HUES64 (cell line): Measurements from ENCODE around the gene ARL5A.

Experiments used
- H3K27ac ChIP-seq: 2 replicates; pipeline ENCODE4 v1.7.0; 2013; ENCODE audit warnings: low read depth, low read length, inconsistent platforms
- H3K27me3 ChIP-seq: 2 replicates; pipeline ENCODE4 v1.6.1; 2013; ENCODE audit warnings: mild to moderate bottlenecking, low read length; ENCODE audit not compliant: insufficient read depth
- H3K36me3 ChIP-seq: 2 replicates; pipeline ENCODE4 v1.6.1; 2013; ENCODE audit warnings: mild to moderate bottlenecking, low read length; ENCODE audit not compliant: insufficient read depth
- H3K4me1 ChIP-seq: 2 replicates; pipeline ENCODE4 v1.6.1; 2013; ENCODE audit warnings: mild to moderate bottlenecking, low read length, moderate library complexity; ENCODE audit not compliant: insufficient read depth
- H3K4me3 ChIP-seq: 2 replicates; pipeline ENCODE4 v1.5.1; 2013; ENCODE audit warnings: mild to moderate bottlenecking, low read length, moderate library complexity
- H3K9ac ChIP-seq: 2 replicates; pipeline ENCODE4 v1.6.1; 2013; ENCODE audit warnings: mild to moderate bottlenecking, low read depth, low read length
- H3K9me3 ChIP-seq: 2 replicates; pipeline ENCODE4 v1.6.1; 2013; ENCODE audit warnings: low read depth, low read length; ENCODE audit not compliant: insufficient read depth
- WGBS: fragments of 150-250, 120-280 bp; methylation state at CpG from one replicate; pipeline ENCODE4 v1.1.7; 2013; ENCODE audit warnings: missing lambda C conversion rate; 5-methylcytosine and 5-hydroxymethylcytosine counted together

The ARL5A gene

GRCh38 chr2:151837926-151838325 is 9.7 kb upstream of the ARL5A start:
- no peaks in the 10 kb centered on the region for H3K9me3 ChIP-seq
- H3K4me3 ChIP-seq: no peak overlapping the region
- H3K36me3 ChIP-seq: no peaks in the 10 kb centered on the region
- H3K27me3 ChIP-seq: no peaks in the 10 kb centered on the region
- WGBS: 85% methylated on average over 2 of the region's 3 CpGs
- no peak overlapping the region for H3K27ac ChIP-seq
- no peak overlapping the region for H3K9ac ChIP-seq
- no peaks in the 10 kb centered on the region for H3K4me1 ChIP-seq

- H3K9me3 ChIP-seq: no peaks in the 10 kb centered on the region
- H3K4me1 ChIP-seq: peaks cover under 1% of the 10 kb centered on the region
- H3K36me3 ChIP-seq: no peaks in the 10 kb centered on the region
- no peak overlapping the region for H3K9ac ChIP-seq
- WGBS: 92% methylated on average over 2 of the region's 3 CpGs
- H3K27me3 ChIP-seq: no peaks in the 10 kb centered on the region
- no peak overlapping the region for H3K27ac ChIP-seq
- H3K4me3 ChIP-seq: no peak overlapping the region
Observed at GRCh38 chr2:151833984-151834383, 5.8 kb upstream of the ARL5A start.

DNA sequence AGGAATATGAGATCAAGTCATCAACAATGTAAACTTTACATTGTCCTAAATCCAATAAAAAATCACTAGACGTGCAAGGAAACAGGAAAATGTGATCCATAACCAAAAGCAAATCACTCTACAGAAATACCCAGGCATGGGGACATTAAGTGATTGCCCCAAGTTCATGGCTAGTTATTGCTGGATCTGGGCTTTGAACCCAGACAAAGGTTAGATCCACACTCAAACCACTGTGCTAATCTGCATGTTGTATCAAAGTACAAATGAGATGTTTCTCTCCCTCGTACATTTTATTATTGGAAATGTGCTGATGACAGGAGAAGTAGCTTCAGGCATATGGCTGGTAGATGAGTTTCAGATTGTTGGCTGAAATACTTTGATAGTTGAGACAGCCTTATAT is 2.7 kb upstream of the ARL5A start:
- H3K27ac ChIP-seq: no peak overlapping the region
- peaks cover 18% of the 10 kb centered on the region for H3K4me1 ChIP-seq
- H3K9me3 ChIP-seq: no peaks in the 10 kb centered on the region
- 93% methylated on average over 1 of the region's 2 CpGs for WGBS
- no peaks in the 10 kb centered on the region for H3K27me3 ChIP-seq
- no peaks in the 10 kb centered on the region for H3K36me3 ChIP-seq
- H3K4me3 ChIP-seq: no peak overlapping the region
- no peak overlapping the region for H3K9ac ChIP-seq

- no peaks in the 10 kb centered on the region for H3K27me3 ChIP-seq
- no peaks in the 10 kb centered on the region for H3K36me3 ChIP-seq
- WGBS: 82% methylated on average over 3 of the region's 5 CpGs
- H3K9ac ChIP-seq: peak overlapping the region; percentile 92; the same call in 1 of the 2 replicates
- no peaks in the 10 kb centered on the region for H3K9me3 ChIP-seq
- H3K27ac ChIP-seq: no peak overlapping the region
- peaks cover 37% of the 10 kb centered on the region for H3K4me1 ChIP-seq
- peak overlapping the region; percentile 86 for H3K4me3 ChIP-seq
Observed at GRCh38 chr2:151828890-151829324, 686 bp upstream of the ARL5A start.

DNA sequence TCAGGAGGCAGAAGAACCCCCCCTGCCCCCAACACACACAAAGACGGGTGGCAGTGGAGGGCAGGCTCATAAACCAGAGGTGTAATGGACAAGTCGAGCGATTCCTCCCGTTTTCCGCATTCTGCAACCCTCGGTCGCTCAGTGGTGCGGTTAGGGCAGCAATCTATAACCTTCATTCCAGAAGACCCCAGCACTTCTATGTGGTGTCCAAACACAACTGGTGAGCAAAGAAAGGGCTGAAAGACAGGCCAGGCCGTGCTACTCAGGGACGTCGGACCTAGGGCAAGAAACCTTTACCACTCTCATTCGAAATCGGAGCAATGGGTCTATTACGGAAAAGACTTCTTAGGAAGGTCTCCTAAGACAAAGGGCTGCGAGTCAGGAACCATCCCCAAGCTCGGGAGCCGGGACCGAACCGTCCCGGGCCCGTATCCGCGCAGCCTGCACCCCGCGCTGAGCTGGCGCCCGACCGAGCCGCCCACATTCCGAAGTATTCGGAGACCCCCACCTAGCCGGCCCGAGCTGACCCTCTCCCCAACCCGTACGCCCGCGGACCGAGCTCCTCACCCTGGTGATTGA is 568 bp downstream of the ARL5A start:
- Histone ChIP-seq H3K4me3 (peak overlapping the region; percentile 86), H3K9ac (peak overlapping the region; percentile 92), H3K36me3 (no peaks in the 10 kb centered on the region), H3K27me3 (no peaks in the 10 kb centered on the region), H3K27ac (peak overlapping the region; percentile 80), H3K9me3 (no peaks in the 10 kb centered on the region), H3K4me1 (peaks cover 48% of the 10 kb centered on the region)
- WGBS: under 1% methylated on average over 38 of the region's 38 CpGs

- no peaks in the 10 kb centered on the region for H3K36me3 ChIP-seq
- H3K4me1 ChIP-seq: peaks cover 50% of the 10 kb centered on the region
- no peaks in the 10 kb centered on the region for H3K9me3 ChIP-seq
- peak overlapping the region; percentile 92; the same call in 1 of the 2 replicates for H3K9ac ChIP-seq
- no peaks in the 10 kb centered on the region for H3K27me3 ChIP-seq
- peak overlapping the region; percentile 86 for H3K4me3 ChIP-seq
- no peak overlapping the region for H3K27ac ChIP-seq
- 48% methylated on average over 6 of the region's 6 CpGs for WGBS
Observed at GRCh38 chr2:151826737-151827157, 1.5 kb downstream of the ARL5A start.

DNA sequence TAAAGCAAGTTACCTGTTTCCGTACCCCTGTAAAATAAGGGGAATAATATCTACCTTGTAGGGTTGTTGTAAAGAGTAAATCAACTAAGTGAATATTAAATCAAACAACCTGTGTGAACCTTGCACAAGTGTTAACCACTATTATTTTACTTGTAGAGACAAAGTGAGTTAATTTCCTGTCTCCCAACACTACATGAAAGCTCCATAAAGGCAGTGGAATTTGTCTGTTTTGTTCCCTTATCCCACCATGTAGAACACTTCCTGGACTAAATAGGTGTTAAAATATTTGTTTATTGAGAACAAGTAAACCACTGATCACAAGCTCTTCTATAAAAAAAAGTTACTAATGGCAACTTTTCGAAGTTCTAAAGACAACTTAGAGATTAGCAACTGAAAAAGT is 3.3 kb downstream of the ARL5A start:
- Histone ChIP-seq H3K36me3 (0 out of 2 replicates have a peak, but pooled peaks cover 3% of the 10 kb centered on the region), H3K27me3 (no peaks in the 10 kb centered on the region), H3K4me3 (peak overlapping the region; percentile 14; the same call in 1 of the 2 replicates), H3K9ac (no peak overlapping the region), H3K27ac (peak overlapping the region; percentile 32; the same call in 1 of the 2 replicates), H3K4me1 (peaks cover 50% of the 10 kb centered on the region), H3K9me3 (no peaks in the 10 kb centered on the region)
- WGBS: 25% methylated on average over 1 of the region's 2 CpGs

- Histone ChIP-seq H3K4me3 (no peak overlapping the region), H3K9me3 (no peaks in the 10 kb centered on the region), H3K27me3 (no peaks in the 10 kb centered on the region), H3K4me1 (peaks cover 46% of the 10 kb centered on the region), H3K27ac (no peak overlapping the region), H3K9ac (no peak overlapping the region), H3K36me3 (0 out of 2 replicates have a peak, but pooled peaks cover 3% of the 10 kb centered on the region)
- WGBS: 55% methylated on average over 6 of the region's 6 CpGs
Observed at GRCh38 chr2:151823651-151824050, 4.6 kb downstream of the ARL5A start.

DNA sequence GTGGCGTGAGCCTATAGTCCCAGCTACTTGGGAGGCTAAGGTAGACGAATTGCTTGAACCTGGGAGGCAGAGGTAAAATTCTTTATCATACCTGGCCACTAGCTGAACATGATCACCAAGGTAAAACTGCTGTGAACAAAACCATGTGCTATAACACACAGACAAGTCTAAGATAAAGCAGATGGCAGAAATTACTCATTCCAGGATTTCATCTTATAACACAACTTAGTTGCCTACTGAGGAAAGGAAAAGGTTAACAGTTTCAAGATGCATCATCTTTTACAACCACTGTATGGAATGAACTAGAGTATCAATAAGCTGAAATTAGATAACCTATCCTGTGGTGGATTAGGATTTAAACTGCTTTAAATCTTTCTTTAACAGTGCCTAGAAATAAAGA is 8.3 kb downstream of the ARL5A start:
- no peaks in the 10 kb centered on the region for H3K9me3 ChIP-seq
- H3K4me1 ChIP-seq: peaks cover 23% of the 10 kb centered on the region
- 93% methylated on average over 2 of the region's 2 CpGs for WGBS
- H3K36me3 ChIP-seq: peaks cover 9% of the 10 kb centered on the region
- H3K4me3 ChIP-seq: no peak overlapping the region
- no peak overlapping the region for H3K9ac ChIP-seq
- no peak overlapping the region for H3K27ac ChIP-seq
- no peaks in the 10 kb centered on the region for H3K27me3 ChIP-seq

DNA sequence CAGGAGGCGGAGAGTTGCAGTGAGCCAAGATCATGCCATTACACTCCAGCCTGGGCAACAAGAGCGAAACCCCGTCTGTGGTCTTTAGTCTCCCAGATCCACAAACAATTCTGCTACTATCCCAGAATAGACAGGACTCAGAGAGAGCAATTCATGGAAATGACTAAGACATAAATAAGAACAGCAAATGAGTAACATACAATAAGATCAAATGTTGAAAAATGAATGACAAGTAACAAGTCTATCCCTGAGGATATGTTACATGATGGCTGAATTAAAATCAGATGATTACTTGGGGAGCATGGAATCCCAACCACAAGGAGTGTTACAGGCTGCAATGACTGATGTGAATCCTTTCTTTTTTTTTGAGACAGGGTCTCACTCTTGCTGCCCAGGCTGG is 10.3 kb downstream of the ARL5A start:
- H3K4me1 ChIP-seq: peaks cover 4% of the 10 kb centered on the region
- WGBS: 99% methylated on average over 3 of the region's 3 CpGs
- H3K27me3 ChIP-seq: no peaks in the 10 kb centered on the region
- no peak overlapping the region for H3K9ac ChIP-seq
- H3K36me3 ChIP-seq: peaks cover 28% of the 10 kb centered on the region
- H3K9me3 ChIP-seq: no peaks in the 10 kb centered on the region
- H3K4me3 ChIP-seq: no peak overlapping the region
- no peak overlapping the region for H3K27ac ChIP-seq

DNA sequence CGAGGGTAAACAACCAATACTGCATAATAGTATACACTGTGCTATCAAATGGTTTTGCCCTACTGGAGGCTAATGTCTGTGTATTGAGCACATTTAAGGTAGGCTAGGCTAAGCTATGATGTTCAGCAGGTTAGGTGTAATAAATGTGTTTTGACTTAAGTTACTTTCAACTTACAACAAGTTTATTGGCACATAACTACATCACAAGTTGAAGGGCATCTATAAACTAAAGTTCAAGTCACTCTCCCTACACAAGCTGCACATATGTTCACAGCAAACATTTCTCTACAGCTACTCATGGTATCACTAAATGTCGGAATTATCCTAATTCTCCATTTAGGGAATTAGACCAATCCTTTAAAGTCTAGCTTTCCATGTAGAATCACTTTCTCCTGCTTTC is 11.4 kb downstream of the ARL5A start:
- H3K27ac ChIP-seq: no peak overlapping the region
- H3K27me3 ChIP-seq: no peaks in the 10 kb centered on the region
- H3K36me3 ChIP-seq: peaks cover 39% of the 10 kb centered on the region
- 92% methylated on average over 2 of the region's 2 CpGs for WGBS
- H3K4me1 ChIP-seq: no peaks in the 10 kb centered on the region
- no peaks in the 10 kb centered on the region for H3K9me3 ChIP-seq
- H3K4me3 ChIP-seq: no peak overlapping the region
- H3K9ac ChIP-seq: no peak overlapping the region
